ENCODE measurements around the gene MSH5. TPM values are rescaled to one million over a fixed set of nuclear protein-coding genes. Genes with fewer than 3 reads are reported as not detected.
"Not testable (repeated sequence)": the region's sequence is repeated elsewhere in the genome, so short reads cannot be mapped to it uniquely, and the experiment has no call there.

The MSH5 gene
- polyA plus RNA-seq (ENCODE audit: insufficient read length) = 14.4 TPM

DNA sequence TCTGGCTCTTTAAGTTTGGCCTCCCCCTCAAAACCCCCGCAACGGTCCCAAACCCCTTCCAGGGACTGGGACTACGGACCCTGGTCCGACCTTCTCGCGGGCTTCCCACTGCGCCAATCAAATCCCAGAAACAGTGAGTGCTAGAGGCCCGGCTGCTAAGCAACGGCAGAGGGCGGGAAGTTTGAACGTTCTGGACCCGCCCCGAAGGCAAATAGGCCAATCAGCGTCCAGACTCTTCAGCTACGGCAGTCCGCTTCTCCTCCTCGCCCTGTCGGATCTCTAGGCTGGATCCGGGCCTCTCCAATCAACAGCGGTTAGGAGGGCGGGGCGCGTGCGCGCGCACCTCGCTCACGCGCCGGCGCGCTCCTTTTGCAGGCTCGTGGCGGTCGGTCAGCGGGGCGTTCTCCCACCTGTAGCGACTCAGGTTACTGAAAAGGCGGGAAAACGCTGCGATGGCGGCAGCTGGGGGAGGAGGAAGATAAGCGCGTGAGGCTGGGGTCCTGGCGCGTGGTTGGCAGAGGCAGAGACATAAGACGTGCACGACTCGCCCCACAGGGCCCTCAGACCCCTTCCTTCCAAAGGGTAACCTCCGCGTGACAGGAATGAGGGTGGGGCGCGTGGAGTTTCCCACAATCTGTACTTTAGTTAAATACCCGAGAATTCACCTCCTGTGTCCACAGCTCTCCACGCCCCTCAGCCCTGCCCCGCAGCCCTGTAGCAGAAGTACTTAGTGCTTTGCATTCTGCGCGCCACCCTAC, at the start of gene MSH5:
MSH5 (plus strand) TSS at position 367 of the 758 bp plus-strand sequence. CDS start 462 bp downstream, outside the sequence.
- DNase-seq = peak; percentile 98

DNA sequence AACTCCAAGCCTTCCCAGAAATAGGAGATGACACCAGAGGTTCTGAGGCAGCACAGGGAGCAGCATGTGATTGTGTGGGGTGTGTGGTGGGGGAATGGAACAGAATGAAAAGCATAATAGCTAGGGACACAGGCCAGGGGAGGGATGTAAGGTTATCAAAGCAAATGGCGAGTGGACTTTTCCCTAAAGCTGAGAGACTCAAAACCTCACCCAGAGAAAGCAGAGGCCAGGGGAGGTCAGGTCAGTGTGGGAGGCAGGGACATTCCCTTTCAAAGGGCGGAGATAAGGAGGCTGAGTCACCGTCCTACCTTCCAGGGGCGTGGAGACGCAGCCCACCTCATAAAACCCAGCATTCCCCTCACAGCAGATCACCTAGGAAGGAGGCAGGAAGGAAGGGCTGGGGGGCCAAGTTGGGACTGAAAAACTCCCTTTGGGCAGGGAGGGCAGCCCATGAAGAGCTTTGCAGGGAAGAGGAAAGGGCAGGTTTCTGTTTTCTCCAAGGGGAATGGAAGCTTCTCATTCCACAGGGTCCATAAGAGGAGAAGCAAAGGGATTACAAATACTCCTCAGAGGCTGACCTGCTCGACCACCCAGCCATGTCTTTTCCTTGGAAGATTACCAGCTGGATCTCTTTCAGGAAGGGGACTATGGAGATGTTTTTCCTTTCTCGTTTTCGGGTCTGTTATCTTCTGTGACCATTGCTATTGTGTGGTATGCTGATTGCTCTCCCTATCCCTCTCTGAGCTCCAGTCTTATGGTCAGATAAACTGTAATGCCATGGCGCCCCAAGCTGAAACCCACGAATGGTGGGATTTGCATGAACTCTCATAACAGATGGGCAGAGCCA, 49.4 kb upstream of the MSH5 start:
- no peak for DNase-seq

- no peak for DNase-seq
Observed at GRCh38 chr6:31691078-31691463, 48.7 kb upstream of the MSH5 start.

DNA sequence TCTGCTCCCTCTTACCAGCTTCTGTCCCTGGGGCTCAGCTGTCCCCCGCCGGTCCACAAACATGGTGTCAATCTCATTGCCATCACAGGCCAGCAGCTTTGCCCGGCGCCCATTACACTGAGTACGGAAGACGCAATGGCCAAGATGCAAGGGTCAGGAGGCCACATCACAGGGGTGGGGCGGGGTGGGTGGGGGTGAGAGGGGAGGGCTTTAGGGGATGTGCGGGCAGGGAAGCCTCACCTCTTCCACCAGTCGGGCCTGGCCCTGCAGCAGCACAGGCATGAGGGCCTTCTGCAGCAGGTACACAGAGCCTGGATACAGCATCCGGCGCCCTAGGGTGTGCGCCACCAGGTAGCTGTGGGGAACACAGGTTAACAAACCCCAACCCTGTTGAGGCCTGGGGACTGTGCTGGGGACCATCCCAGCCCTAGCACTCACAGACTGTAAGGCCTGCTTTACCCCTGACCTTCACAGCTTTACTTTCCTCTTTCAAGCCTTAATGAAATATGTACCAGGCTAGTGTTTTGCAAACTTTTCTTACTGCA, 48.2 kb upstream of the MSH5 start:
- no peak for DNase-seq

- no peak for DNase-seq
Observed at GRCh38 chr6:31692353-31692752, 47.5 kb upstream of the MSH5 start.

GRCh38 chr6:31692886-31693285, 46.9 kb upstream of the MSH5 start:
- DNase-seq = no peak

DNA sequence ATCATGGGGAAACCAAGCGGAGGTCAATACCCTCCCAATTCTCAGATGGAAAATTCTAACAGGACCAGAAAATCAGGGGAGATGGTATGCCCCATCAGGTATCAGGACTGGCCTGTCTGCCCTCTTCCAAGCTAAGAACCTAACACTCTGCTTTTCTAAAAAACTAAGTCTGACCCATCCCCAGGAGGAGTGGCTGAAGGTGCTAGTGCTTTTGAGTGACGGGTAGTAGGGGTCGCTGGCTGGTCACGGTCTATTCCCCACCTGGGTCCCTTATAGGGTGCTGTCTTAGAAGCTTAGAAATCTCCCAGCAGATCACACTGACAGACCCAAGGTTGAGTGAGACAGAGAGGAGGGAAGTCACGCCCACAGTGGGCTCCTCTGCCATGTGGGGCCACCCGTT, 46.3 kb upstream of the MSH5 start:
- no peak for DNase-seq

GRCh38 chr6:31697555-31697954, 42.2 kb upstream of the MSH5 start:
- DNase-seq = no peak

- DNase-seq = no peak
Observed at GRCh38 chr6:31700740-31701401, 38.9 kb upstream of the MSH5 start.

GRCh38 chr6:31701666-31702404, 38.0 kb upstream of the MSH5 start:
- DNase-seq = peak; percentile 60

- no peak for DNase-seq
Observed at GRCh38 chr6:31702405-31702818, 37.4 kb upstream of the MSH5 start.

GRCh38 chr6:31702819-31703716, 36.7 kb upstream of the MSH5 start, which contains the start of gene ABHD16A:
ABHD16A (minus strand) TSS chr6:31703324; CDS start chr6:31703281, 43 bp downstream.
- peak; percentile 99 for DNase-seq

DNA sequence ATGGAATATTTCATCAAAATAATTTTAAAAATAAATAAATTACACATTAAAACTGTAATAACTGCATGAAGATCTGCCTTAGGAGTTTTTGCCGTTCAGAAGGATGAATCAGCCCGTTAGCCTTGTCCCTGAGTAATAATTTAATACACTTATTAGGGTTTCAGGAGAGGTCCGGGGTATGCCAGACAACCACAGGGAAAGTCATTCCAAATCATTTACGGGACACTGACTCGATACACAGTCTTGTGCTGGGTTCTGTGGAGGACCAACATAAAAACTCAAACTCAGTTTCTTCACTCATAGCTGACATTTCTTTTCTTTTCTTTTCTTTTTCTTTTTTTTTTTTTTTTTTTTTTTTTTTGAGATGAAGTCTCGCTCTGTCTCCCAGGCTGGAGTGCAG, 33.9 kb upstream of the MSH5 start:
- DNase-seq = no peak

DNA sequence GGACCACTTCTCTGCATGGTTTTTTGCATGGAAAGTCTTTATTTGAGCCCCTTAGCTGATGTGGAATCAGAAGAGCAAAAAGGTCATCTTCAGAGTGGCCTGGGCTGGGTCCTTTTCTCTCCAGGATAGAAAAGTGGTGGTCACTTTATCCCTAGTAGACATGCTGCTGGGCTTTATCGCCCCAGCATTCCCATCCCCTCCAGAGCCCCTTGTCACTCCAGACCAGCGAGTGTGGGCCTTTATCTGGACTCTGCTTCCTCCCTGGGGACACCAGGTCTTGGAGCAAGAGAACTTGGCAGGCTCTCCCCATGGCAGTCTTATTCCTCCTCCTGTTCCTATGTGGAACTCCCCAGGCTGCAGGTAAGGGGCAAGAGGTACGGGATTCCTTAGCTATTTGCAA, 33.2 kb upstream of the MSH5 start, which contains the start of gene LY6G6F:
LY6G6F (plus strand) TSS at position 268 of the 400 bp plus-strand sequence; CDS start at position 309, 41 bp downstream.
- no peak for DNase-seq

- DNase-seq = no peak
Observed at GRCh38 chr6:31707701-31708100, 32.1 kb upstream of the MSH5 start.

DNA sequence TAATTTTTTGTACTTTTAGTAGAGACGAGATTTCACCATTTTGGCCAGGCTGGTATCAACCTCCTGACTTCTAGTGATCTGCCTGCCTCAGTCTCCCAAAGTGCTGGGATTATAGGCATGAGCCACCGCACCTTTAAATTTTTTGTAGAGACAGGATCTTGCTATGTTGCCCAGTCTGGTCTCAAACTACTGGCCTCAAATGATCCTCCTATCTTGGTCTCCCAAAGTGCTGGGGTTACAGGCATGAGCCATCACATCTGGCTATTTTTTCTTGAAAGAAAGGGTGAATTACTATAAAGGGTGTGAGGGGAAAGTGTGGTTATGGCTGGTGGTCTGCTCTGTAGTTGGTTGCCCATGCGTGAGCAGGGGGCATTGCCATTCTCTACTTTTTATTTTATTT, 31.6 kb upstream of the MSH5 start:
- no peak for DNase-seq

- not testable (repeated sequence) for DNase-seq
Observed at GRCh38 chr6:31709157-31709556, 30.6 kb upstream of the MSH5 start.

DNA sequence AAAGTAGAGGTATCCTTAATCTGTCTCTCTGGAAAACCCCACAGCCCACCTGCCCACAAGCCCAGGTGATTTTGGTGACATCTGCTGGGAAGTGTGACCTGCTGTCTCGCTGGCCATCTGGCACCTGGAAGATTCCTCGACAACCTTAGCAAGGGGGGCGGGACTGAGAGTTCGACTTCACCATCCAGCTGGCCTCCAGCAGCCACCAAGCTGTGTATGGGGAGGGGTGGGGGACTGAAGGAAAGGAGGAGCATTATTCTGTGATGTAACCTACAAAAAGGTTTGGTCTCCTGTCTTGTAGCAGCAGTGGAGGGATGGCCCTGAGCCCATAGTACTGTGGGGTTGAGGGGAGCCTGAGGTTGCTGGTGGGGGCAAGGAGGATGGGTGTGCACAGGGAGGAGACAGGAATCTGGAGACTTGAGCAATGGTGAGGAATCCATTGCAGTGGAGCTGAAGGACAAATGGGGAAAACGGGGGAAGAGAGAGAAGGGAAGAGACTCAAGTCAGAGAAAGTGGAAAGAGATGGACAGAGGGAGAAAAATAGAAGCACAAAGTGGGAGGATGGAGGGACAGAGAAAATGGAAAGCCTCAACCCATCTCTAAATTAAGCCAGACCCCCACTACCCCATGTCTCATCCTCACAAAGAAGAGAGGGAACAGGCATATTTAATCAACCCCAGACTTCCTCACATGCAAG, 29.1 kb upstream of the MSH5 start:
- no peak for DNase-seq

- DNase-seq = no peak
Observed at GRCh38 chr6:31711233-31711632, 28.6 kb upstream of the MSH5 start.

- DNase-seq = no peak
Observed at GRCh38 chr6:31712296-31712695, 27.5 kb upstream of the MSH5 start.
